NCI-H774 (cell line): ENCODE data around the gene KCNQ2.

Source experiments
- DNase-seq: peaks from one replicate; lab custom pipeline; 2025; lab: John Stamatoyannopoulos, UW

KCNQ2 gene

GRCh38 chr20:63356931-63357879, 115.2 kb downstream of the KCNQ2 start:
- DNase-seq, result no peak

GRCh38 chr20:63356511-63356910, 115.9 kb downstream of the KCNQ2 start:
- DNase-seq, result no peak

- DNase-seq, result no peak
Measured at GRCh38 chr20:63355781-63356295, 116.6 kb downstream of the KCNQ2 start.

- DNase-seq, result no peak
Measured at GRCh38 chr20:63354636-63355350, 117.7 kb downstream of the KCNQ2 start.

- DNase-seq, result no peak
Measured at GRCh38 chr20:63352811-63353221, 119.6 kb downstream of the KCNQ2 start.

GRCh38 chr20:63351811-63352591, 120.5 kb downstream of the KCNQ2 start:
- DNase-seq, result no peak

- DNase-seq, result no peak
Measured at GRCh38 chr20:63351326-63351700, 121.1 kb downstream of the KCNQ2 start.

GRCh38 chr20:63350597-63351325, 121.7 kb downstream of the KCNQ2 start:
- no peak for DNase-seq
